Fibroblast of lung (primary cell): ENCODE results near the gene GABBR2. TPM values are rescaled to one million over a fixed set of nuclear protein-coding genes. Genes with fewer than 3 reads are reported as not detected.

ENCODE experiments used
- DNase-seq, 2 donors: peaks; one replicate each; pipeline versions ENCODE4 v3.0.0 to v3.0.0-alpha.2; 2010; ENCODE audit warnings: low read depth in 2 of 2
- H2AFZ ChIP-seq: 2 replicates; pipeline ENCODE4 v1.5.1; 2012; ENCODE audit warnings: low read length, control low read depth, inconsistent platforms
- H3K27ac ChIP-seq: 2 replicates; pipeline ENCODE4 v1.5.1; 2011; ENCODE audit warnings: low read length, control low read depth; ENCODE audit not compliant: insufficient read depth
- H3K27me3 ChIP-seq: 2 replicates; pipeline ENCODE4 v1.5.1; 2011; ENCODE audit warnings: mild to moderate bottlenecking, low read length; ENCODE audit not compliant: control insufficient read depth, insufficient read depth
- H3K36me3 ChIP-seq: 2 replicates; pipeline ENCODE4 v1.5.1; 2011; ENCODE audit warnings: low read length; ENCODE audit not compliant: control insufficient read depth, insufficient read depth
- H3K4me1 ChIP-seq: 2 replicates; pipeline ENCODE4 v1.5.1; 2011; ENCODE audit warnings: low read length; ENCODE audit not compliant: control insufficient read depth, insufficient read depth; ENCODE audit errors: extremely low read depth
- H3K4me2 ChIP-seq: 2 replicates; pipeline ENCODE4 v1.5.1; 2011; ENCODE audit warnings: low read length, control low read depth; ENCODE audit not compliant: insufficient read depth; ENCODE audit errors: extremely low read depth
- H3K4me3 ChIP-seq, 4 experiments: fragments of 200-600 bp in 1 of 4; sonication (generic) in 1 of 4; replicated peaks in 1 of 4; 2 replicates each; pipeline ENCODE4 v1.5.1; 2011 to 2016; ENCODE audit warnings: low read length in 4 of 4, low read depth in 3 of 4, mild to moderate bottlenecking in 3 of 4, control low read depth in 2 of 4, inconsistent platforms in 1 of 4, mixed read lengths in 1 of 4; ENCODE audit not compliant: insufficient read depth in 1 of 4; ENCODE audit errors: control extremely low read depth in 1 of 4
- H3K79me2 ChIP-seq: 2 replicates; pipeline ENCODE4 v1.5.1; 2012; ENCODE audit warnings: mild to moderate bottlenecking, low read length, inconsistent platforms; ENCODE audit not compliant: control insufficient read depth, insufficient read depth
- H3K9ac ChIP-seq: 2 replicates; pipeline ENCODE4 v1.5.1; 2011; ENCODE audit warnings: mild to moderate bottlenecking, low read length, control low read depth; ENCODE audit not compliant: insufficient read depth
- H3K9me3 ChIP-seq: 2 replicates; pipeline ENCODE4 v1.5.1; 2012; ENCODE audit warnings: low read depth, low read length; ENCODE audit not compliant: control insufficient read depth, insufficient read depth
- H4K20me1 ChIP-seq: 2 replicates; pipeline ENCODE4 v1.5.1; 2011; ENCODE audit warnings: low read length; ENCODE audit not compliant: control insufficient read depth, insufficient read depth; ENCODE audit errors: extremely low read depth
- EZH2 ChIP-seq: IDR thresholded peaks from 2 replicates; pipeline ENCODE4 v1.5.1; 2012; ENCODE audit warnings: low read length, control low read depth, mild to moderate bottlenecking; ENCODE audit errors: missing control alignments
- polyA plus RNA-seq, 2 donors: library from polyadenylated mRNA; depleted of rRNA in 1 of 2; stranded (reverse) in 1 of 2; unstranded in 1 of 2; fragments of >200 nt; gene quantifications; 2 replicates each; pipeline ENCODE4 v1.2.1, GENCODE V29; 2011 to 2012; ENCODE audit warnings: missing spikeins in 1 of 2
- total RNA-seq: library from RNA; depleted of rRNA; stranded (reverse); fragments of >200 nt; gene quantifications from 2 replicates; pipeline ENCODE4 v1.2.1, GENCODE V29; 2014
- TF ChIP-seq, protein P1 (sequence below), 2 donors: IDR thresholded peaks in 1 of 2; conservative IDR thresholded peaks in 1 of 2; 1 replicate in 1 of 2; 2 replicates in 1 of 2; pipeline ENCODE4 v1.5.1; 2011 to 2012; ENCODE audit warnings: low read length in 2 of 2, control low read depth in 1 of 2, inconsistent platforms in 1 of 2, low read depth in 1 of 2, mild to moderate bottlenecking in 1 of 2

Gene GABBR2
- total and polyA plus RNA-seq, 2 donors (not counting 1 experiment from before 2014, with no cell fraction given), result 0.32 to 0.33 TPM

DNA sequence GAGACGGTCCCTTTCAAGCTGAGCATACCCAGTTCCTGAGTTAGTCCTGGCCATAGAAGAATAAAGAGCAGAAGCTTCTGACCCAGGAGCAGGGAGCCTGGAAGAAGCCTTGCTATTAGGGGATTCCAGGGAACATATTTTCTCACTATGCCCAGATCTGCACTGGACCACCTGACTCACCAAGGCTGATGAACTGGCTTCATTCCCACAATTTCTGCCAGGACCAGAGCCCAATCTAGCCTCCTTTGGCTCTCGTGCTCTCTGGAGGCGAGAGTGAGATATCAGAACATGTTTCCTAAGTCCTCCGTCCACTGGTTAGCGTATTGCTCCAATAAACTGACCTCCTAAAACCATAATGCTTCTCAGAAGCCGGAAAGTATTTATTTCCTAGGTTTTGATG lies 9.9 kb downstream of the GABBR2 start:
- no peak overlapping the region for H3K4me2 ChIP-seq
- no peak overlapping the region for H2AFZ ChIP-seq
- H3K27me3 ChIP-seq, result peaks cover 12% of the 10 kb centered on the region
- no peaks in the 10 kb centered on the region for H3K79me2 ChIP-seq
- H3K9me3 ChIP-seq, result no peaks in the 10 kb centered on the region
- no peak overlapping the region for H3K27ac ChIP-seq
- no peak for DNase-seq
- no peak overlapping the region for H3K4me3 ChIP-seq
- H4K20me1 ChIP-seq, result no peaks in the 10 kb centered on the region
- no peaks in the 10 kb centered on the region for H3K36me3 ChIP-seq
- no peak for TF ChIP-seq EZH2
- TF ChIP-seq, protein P1, sequence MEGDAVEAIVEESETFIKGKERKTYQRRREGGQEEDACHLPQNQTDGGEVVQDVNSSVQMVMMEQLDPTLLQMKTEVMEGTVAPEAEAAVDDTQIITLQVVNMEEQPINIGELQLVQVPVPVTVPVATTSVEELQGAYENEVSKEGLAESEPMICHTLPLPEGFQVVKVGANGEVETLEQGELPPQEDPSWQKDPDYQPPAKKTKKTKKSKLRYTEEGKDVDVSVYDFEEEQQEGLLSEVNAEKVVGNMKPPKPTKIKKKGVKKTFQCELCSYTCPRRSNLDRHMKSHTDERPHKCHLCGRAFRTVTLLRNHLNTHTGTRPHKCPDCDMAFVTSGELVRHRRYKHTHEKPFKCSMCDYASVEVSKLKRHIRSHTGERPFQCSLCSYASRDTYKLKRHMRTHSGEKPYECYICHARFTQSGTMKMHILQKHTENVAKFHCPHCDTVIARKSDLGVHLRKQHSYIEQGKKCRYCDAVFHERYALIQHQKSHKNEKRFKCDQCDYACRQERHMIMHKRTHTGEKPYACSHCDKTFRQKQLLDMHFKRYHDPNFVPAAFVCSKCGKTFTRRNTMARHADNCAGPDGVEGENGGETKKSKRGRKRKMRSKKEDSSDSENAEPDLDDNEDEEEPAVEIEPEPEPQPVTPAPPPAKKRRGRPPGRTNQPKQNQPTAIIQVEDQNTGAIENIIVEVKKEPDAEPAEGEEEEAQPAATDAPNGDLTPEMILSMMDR (conservative IDR thresholded peaks at IDR 0.05 in 1 of 2, IDR thresholded peaks at IDR 0.05 in 1 of 2; ENCODE audit: low read depth in 1 of 2, low read length in 2 of 2), result no peak
- no peaks in the 10 kb centered on the region for H3K4me1 ChIP-seq
- no peak overlapping the region for H3K9ac ChIP-seq

DNA sequence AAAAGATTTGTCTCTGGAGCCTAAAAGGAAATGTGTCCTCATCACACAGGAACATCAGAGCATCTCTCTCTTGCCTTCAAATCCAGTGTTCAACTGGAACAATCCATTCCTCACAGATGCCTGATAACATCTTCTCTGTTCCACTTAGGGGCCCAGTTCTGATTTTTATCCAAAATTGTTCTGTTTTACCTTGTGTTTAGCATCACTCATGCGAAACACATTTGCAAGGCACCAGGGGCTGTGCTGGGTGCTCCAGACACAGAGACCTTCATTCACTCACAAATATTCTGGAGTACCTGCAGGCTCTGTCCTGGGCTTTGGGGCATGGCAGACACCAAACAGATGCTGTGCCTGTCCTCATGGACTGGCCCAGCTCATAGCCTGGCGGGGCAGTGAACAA lies 13.8 kb downstream of the GABBR2 start:
- no peaks in the 10 kb centered on the region for H3K4me1 ChIP-seq
- H3K27me3 ChIP-seq, result peaks cover 14% of the 10 kb centered on the region
- no peak overlapping the region for H3K4me2 ChIP-seq
- TF ChIP-seq, protein P1 (conservative IDR thresholded peaks at IDR 0.05 in 1 of 2, IDR thresholded peaks at IDR 0.05 in 1 of 2; ENCODE audit: low read depth in 1 of 2, low read length in 2 of 2), result no peak
- no peak for TF ChIP-seq EZH2
- H3K4me3 ChIP-seq, result no peak overlapping the region
- H3K9ac ChIP-seq, result no peak overlapping the region
- H3K9me3 ChIP-seq, result no peaks in the 10 kb centered on the region
- no peaks in the 10 kb centered on the region for H3K79me2 ChIP-seq
- DNase-seq, result no peak
- H4K20me1 ChIP-seq, result no peaks in the 10 kb centered on the region
- no peaks in the 10 kb centered on the region for H3K36me3 ChIP-seq
- H3K27ac ChIP-seq, result no peak overlapping the region
- H2AFZ ChIP-seq, result no peak overlapping the region

DNA sequence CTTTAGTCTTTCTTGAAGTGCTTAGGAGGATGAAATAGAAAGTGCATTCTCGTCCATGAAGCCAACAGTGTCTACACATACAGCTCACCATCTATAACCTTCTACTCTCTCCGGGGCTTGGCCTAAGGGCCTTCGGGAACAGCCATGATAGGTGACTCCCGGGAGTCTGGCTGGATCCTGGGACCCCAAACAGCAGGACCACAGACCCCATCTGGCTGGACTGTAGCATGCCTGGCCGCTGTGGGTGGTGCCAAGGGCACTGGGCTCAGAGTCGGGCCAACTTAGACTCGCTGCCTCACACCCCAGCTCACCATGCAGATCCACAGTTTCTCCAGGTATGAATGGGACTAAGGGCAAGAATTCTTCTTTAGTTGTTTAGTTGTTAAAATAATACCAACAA lies 16.3 kb downstream of the GABBR2 start:
- no peaks in the 10 kb centered on the region for H4K20me1 ChIP-seq
- no peaks in the 10 kb centered on the region for H3K36me3 ChIP-seq
- no peaks in the 10 kb centered on the region for H3K4me1 ChIP-seq
- H3K9ac ChIP-seq, result no peak overlapping the region
- TF ChIP-seq, protein P1 (conservative IDR thresholded peaks at IDR 0.05 in 1 of 2, IDR thresholded peaks at IDR 0.05 in 1 of 2; ENCODE audit: low read depth in 1 of 2, low read length in 2 of 2), result no peak
- TF ChIP-seq EZH2, result no peak
- peaks cover 10% of the 10 kb centered on the region for H3K27me3 ChIP-seq
- no peak overlapping the region for H3K4me3 ChIP-seq
- H3K9me3 ChIP-seq, result no peaks in the 10 kb centered on the region
- H3K4me2 ChIP-seq, result no peak overlapping the region
- no peaks in the 10 kb centered on the region for H3K79me2 ChIP-seq
- DNase-seq, result no peak
- H2AFZ ChIP-seq, result no peak overlapping the region
- H3K27ac ChIP-seq, result no peak overlapping the region
